ENCODE measurements around the gene ADAMTS20.

DNA sequence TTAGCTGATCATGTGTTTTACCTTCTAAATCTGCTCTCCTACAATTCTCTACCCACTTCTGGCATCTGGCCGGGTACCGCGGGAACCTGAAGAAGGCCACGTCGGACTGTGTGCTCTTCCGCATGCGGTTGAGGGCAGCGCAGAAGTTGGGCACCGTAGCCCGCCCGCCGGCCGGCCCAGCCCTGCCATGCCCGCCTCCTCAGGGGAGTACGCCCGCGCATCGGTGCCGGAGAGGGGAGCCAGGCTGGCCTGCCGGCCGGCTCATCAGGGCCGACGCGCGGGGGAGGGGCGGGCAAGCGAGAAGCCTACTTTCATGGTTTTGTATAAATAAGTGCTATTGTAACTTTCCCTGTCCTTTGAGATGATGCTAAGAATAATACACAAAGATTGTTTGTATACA is 19.9 kb upstream of the ADAMTS20 start:
- TF ChIP-seq, protein P1, sequence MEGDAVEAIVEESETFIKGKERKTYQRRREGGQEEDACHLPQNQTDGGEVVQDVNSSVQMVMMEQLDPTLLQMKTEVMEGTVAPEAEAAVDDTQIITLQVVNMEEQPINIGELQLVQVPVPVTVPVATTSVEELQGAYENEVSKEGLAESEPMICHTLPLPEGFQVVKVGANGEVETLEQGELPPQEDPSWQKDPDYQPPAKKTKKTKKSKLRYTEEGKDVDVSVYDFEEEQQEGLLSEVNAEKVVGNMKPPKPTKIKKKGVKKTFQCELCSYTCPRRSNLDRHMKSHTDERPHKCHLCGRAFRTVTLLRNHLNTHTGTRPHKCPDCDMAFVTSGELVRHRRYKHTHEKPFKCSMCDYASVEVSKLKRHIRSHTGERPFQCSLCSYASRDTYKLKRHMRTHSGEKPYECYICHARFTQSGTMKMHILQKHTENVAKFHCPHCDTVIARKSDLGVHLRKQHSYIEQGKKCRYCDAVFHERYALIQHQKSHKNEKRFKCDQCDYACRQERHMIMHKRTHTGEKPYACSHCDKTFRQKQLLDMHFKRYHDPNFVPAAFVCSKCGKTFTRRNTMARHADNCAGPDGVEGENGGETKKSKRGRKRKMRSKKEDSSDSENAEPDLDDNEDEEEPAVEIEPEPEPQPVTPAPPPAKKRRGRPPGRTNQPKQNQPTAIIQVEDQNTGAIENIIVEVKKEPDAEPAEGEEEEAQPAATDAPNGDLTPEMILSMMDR (IDR thresholded peaks at IDR 0.05; ENCODE audit: low read length) = no peak
- TF ChIP-seq EZH2phosphoT487 (IDR thresholded peaks at IDR 0.05; ENCODE audit: low read length) = no peak

Measured in MM.1S (cell line).